Liver (tissue), 9 donors: ENCODE measurements around the gene HRH4. TPM values are rescaled to one million over a fixed set of nuclear protein-coding genes. Genes with fewer than 3 reads are reported as not detected.

ENCODE experiments used
- DNase-seq: peaks from one replicate; pipeline ENCODE4 v3.0.0-alpha.2; 2017; ENCODE audit warnings: low spot score
- H3K27ac ChIP-seq, 2 donors: one replicate each; pipeline ENCODE4 v1.7.0; 2013; ENCODE audit warnings: inconsistent platforms in 2 of 2, low read length in 2 of 2, control low read depth in 1 of 2, low read depth in 1 of 2, mild to moderate bottlenecking in 1 of 2
- H3K27me3 ChIP-seq, 4 donors: one replicate each; pipeline versions ENCODE4 v1.6.1 to v1.7.0; 2013; ENCODE audit warnings: low read length in 3 of 4, inconsistent platforms in 1 of 4, mild to moderate bottlenecking in 1 of 4, moderate library complexity in 1 of 4; ENCODE audit not compliant: control insufficient read depth in 4 of 4, insufficient read depth in 4 of 4
- H3K36me3 ChIP-seq, 4 donors: one replicate each; pipeline versions ENCODE4 v1.6.1 to v1.7.0; 2013; ENCODE audit warnings: low read length in 3 of 4, mild to moderate bottlenecking in 3 of 4, low read depth in 1 of 4, moderate library complexity in 1 of 4; ENCODE audit not compliant: control insufficient read depth in 4 of 4, insufficient read depth in 3 of 4
- H3K4me1 ChIP-seq, 4 donors: one replicate each; pipeline versions ENCODE4 v1.6.1 to v1.7.0; 2013; ENCODE audit warnings: low read length in 3 of 4, mild to moderate bottlenecking in 3 of 4, moderate library complexity in 1 of 4; ENCODE audit not compliant: control insufficient read depth in 4 of 4, insufficient read depth in 4 of 4
- H3K4me3 ChIP-seq, 3 donors: one replicate each; pipeline versions ENCODE4 v1.6.1 to v1.7.0; 2013; ENCODE audit warnings: low read length in 3 of 3, control low read depth in 1 of 3, low read depth in 1 of 3, mild to moderate bottlenecking in 1 of 3
- H3K9ac ChIP-seq, 2 donors: one replicate each; pipeline ENCODE4 v1.7.0; 2013; ENCODE audit warnings: low read length in 2 of 2, mild to moderate bottlenecking in 2 of 2, moderate library complexity in 2 of 2, control low read depth in 1 of 2, low read depth in 1 of 2
- H3K9me3 ChIP-seq, 4 donors: one replicate each; pipeline versions ENCODE4 v1.6.1 to v1.7.0; 2013; ENCODE audit warnings: low read length in 3 of 4; ENCODE audit not compliant: control insufficient read depth in 4 of 4
- EGR1 ChIP-seq, 2 donors: IDR thresholded peaks; 2 replicates each; pipeline ENCODE4 v1.6.1; 2016 to 2018; ENCODE audit warnings: antibody characterized with exemption in 2 of 2, low read depth in 2 of 2
- FOXA2 ChIP-seq: IDR thresholded peaks from 2 replicates; pipeline ENCODE4 v1.6.1; 2016; ENCODE audit warnings: antibody characterized with exemption
- GABPA ChIP-seq, 2 donors: IDR thresholded peaks in 1 of 2; conservative IDR thresholded peaks in 1 of 2; 2 replicates each; pipeline ENCODE4 v1.6.1; 2016; ENCODE audit warnings: antibody characterized with exemption in 2 of 2, mild to moderate bottlenecking in 1 of 2, moderate library complexity in 1 of 2
- HNF4A ChIP-seq, 2 donors: conservative IDR thresholded peaks; 2 replicates each; pipeline ENCODE4 v1.6.1; 2016; ENCODE audit warnings: antibody characterized with exemption in 2 of 2, mild to moderate bottlenecking in 2 of 2
- HNF4G ChIP-seq: IDR thresholded peaks from 2 replicates; pipeline ENCODE4 v1.6.1; 2016; ENCODE audit warnings: antibody characterized with exemption
- JUND ChIP-seq, 2 donors: IDR thresholded peaks; 2 replicates each; pipeline ENCODE4 v1.6.1; 2016; ENCODE audit warnings: antibody characterized with exemption in 2 of 2
- NR2F2 ChIP-seq: IDR thresholded peaks from 2 replicates; pipeline ENCODE4 v1.6.1; 2016; ENCODE audit warnings: antibody characterized with exemption
- RAD21 ChIP-seq, 2 donors: IDR thresholded peaks; 2 replicates each; pipeline ENCODE4 v1.6.1; 2016; ENCODE audit warnings: antibody characterized with exemption in 2 of 2, mild to moderate bottlenecking in 2 of 2
- SP1 ChIP-seq: IDR thresholded peaks from 2 replicates; pipeline ENCODE4 v1.6.1; 2018; ENCODE audit warnings: antibody characterized with exemption, mild to moderate bottlenecking
- TAF1 ChIP-seq: conservative IDR thresholded peaks from 2 replicates; pipeline ENCODE4 v1.6.1; 2016; ENCODE audit warnings: antibody characterized with exemption, mild to moderate bottlenecking
- YY1 ChIP-seq: IDR thresholded peaks from 2 replicates; pipeline ENCODE4 v1.6.1; 2016; ENCODE audit warnings: antibody characterized with exemption, mild to moderate bottlenecking
- WGBS: extraction: QIAGEN DNeasy Blood & Tissue Kit; methylation state at CpG from one replicate; pipeline ENCODE4 v1.1.7; 2013; 5-methylcytosine and 5-hydroxymethylcytosine counted together
- polyA plus RNA-seq, 2 donors: library from polyadenylated mRNA; stranded (reverse) in 1 of 2; unstranded in 1 of 2; fragments of 200-250 nt in 1 of 2; fragments of >200 nt in 1 of 2; fragmentation: Nextera tagmentation in 1 of 2; extraction: Ambion mirVana in 1 of 2; gene quantifications; one replicate each; pipeline versions ENCODE4 v1.2.1 to v1.2.3, GENCODE V29; 2013 to 2015
- total RNA-seq, 2 donors: library from RNA; depleted of rRNA; stranded (reverse); fragments of >200 nt; gene quantifications; one replicate each; pipeline ENCODE4 v1.2.3, GENCODE V29; 2014
- TF ChIP-seq, protein P1 (sequence below): IDR thresholded peaks from 2 replicates; pipeline ENCODE4 v1.6.1; 2016; ENCODE audit warnings: antibody characterized with exemption
- TF ChIP-seq, protein P2 (sequence below): IDR thresholded peaks from 2 replicates; pipeline ENCODE4 v1.6.1; 2016; ENCODE audit warnings: antibody characterized with exemption
- TF ChIP-seq, protein P3 (sequence below): fragments of 150-350 bp; IDR thresholded peaks from 2 replicates; pipeline ENCODE4 v1.5.1; 2017; ENCODE audit warnings: improper control_type of control experiment, low read depth, low read length; ENCODE audit not compliant: missing input control
- TF ChIP-seq, protein P4 (sequence below): IDR thresholded peaks from 2 replicates; pipeline ENCODE4 v1.6.1; 2016; ENCODE audit warnings: antibody characterized with exemption, mild to moderate bottlenecking
- TF ChIP-seq, protein P5 (sequence below): IDR thresholded peaks from 2 replicates; pipeline ENCODE4 v1.6.1; 2016; ENCODE audit warnings: antibody characterized with exemption
- donor health status: healthy.
- donor health status: healthy.
- donor health status: healthy.
- donor health status: healthy.
- donor health status: healthy.

The HRH4 gene
- total and polyA plus RNA-seq, 4 donors, result 0.02 to 0.19 (median 0.17) TPM; not detected in 1

DNA sequence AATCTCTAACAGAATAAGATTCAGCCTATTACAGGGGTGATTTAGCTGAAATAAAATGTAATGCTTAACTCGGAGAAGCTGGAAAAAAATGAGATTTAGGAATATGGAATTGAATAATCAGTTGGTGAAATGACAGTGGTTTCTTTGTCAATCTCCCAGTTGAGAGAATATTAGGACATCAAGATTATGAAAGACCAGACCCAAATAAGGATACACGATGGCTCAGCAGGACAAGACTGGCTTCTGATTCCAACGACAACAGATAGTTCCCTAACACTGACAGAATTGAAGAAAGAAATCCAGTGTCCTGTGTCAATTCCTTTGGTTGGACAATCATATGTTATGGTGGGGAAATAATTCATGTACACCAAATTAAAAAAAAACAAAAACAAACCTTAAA is 55.8 kb downstream of the HRH4 start:
- no peaks in the 10 kb centered on the region for H3K27me3 ChIP-seq
- 73% methylated on average over 3 of the region's 3 CpGs for WGBS
- TF ChIP-seq, protein P1, sequence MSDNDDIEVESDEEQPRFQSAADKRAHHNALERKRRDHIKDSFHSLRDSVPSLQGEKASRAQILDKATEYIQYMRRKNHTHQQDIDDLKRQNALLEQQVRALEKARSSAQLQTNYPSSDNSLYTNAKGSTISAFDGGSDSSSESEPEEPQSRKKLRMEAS, result no peak
- TF ChIP-seq TAF1 (no peak), GABPA (IDR thresholded peaks at IDR 0.05 in 1 of 2, conservative IDR thresholded peaks at IDR 0.05 in 1 of 2) (no peak), RAD21 (IDR thresholded peaks at IDR 0.05) (no peak), JUND (IDR thresholded peaks at IDR 0.05) (no peak), SP1 (no peak), NR2F2 (no peak), YY1 (no peak), FOXA2 (no peak)
- TF ChIP-seq, protein P2, sequence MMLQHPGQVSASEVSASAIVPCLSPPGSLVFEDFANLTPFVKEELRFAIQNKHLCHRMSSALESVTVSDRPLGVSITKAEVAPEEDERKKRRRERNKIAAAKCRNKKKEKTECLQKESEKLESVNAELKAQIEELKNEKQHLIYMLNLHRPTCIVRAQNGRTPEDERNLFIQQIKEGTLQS, result no peak
- TF ChIP-seq, protein P3, sequence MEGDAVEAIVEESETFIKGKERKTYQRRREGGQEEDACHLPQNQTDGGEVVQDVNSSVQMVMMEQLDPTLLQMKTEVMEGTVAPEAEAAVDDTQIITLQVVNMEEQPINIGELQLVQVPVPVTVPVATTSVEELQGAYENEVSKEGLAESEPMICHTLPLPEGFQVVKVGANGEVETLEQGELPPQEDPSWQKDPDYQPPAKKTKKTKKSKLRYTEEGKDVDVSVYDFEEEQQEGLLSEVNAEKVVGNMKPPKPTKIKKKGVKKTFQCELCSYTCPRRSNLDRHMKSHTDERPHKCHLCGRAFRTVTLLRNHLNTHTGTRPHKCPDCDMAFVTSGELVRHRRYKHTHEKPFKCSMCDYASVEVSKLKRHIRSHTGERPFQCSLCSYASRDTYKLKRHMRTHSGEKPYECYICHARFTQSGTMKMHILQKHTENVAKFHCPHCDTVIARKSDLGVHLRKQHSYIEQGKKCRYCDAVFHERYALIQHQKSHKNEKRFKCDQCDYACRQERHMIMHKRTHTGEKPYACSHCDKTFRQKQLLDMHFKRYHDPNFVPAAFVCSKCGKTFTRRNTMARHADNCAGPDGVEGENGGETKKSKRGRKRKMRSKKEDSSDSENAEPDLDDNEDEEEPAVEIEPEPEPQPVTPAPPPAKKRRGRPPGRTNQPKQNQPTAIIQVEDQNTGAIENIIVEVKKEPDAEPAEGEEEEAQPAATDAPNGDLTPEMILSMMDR, result no peak
- H3K4me3 ChIP-seq, result no peak overlapping the region
- H3K9ac ChIP-seq, result no peak overlapping the region
- no peaks in the 10 kb centered on the region for H3K9me3 ChIP-seq
- H3K27ac ChIP-seq, result no peak overlapping the region
- no peak for DNase-seq
- H3K36me3 ChIP-seq, result no peaks in the 10 kb centered on the region
- H3K4me1 ChIP-seq, result no peaks in the 10 kb centered on the region

DNA sequence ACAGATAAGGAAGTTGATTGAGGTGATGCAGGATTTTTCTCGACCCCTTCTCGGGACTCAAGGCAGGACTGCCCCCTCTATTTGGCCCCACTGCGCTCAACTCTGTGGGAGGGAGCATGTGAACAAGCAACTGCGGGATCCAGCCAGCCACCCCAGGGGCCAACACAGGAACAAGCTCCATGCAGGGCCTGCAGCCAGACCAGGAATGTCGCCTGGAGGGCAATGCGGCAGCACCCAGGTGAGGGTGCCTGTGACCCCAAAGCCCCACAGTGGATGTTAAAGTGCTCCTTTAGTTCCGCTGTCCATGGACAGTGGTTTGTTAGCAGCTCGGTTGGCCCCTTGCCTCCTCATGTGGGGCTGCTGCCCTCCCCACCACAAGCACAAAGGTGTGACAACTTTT is 57.1 kb downstream of the HRH4 start:
- H3K27ac ChIP-seq, result no peak overlapping the region
- no peak for DNase-seq
- 94% methylated on average over 8 of the region's 8 CpGs for WGBS
- no peaks in the 10 kb centered on the region for H3K27me3 ChIP-seq
- no peaks in the 10 kb centered on the region for H3K4me1 ChIP-seq
- no peaks in the 10 kb centered on the region for H3K36me3 ChIP-seq
- H3K9me3 ChIP-seq, result no peaks in the 10 kb centered on the region
- H3K9ac ChIP-seq, result no peak overlapping the region
- no peak for TF ChIP-seq EGR1 (IDR thresholded peaks at IDR 0.05; ENCODE audit: low read depth in 2 of 2)
- no peak for TF ChIP-seq NR2F2
- TF ChIP-seq, protein P1, result no peak
- TF ChIP-seq, protein P2, result no peak
- no peak for TF ChIP-seq TAF1
- TF ChIP-seq SP1, result no peak
- no peak for TF ChIP-seq JUND (IDR thresholded peaks at IDR 0.05)
- no peak overlapping the region for H3K4me3 ChIP-seq

DNA sequence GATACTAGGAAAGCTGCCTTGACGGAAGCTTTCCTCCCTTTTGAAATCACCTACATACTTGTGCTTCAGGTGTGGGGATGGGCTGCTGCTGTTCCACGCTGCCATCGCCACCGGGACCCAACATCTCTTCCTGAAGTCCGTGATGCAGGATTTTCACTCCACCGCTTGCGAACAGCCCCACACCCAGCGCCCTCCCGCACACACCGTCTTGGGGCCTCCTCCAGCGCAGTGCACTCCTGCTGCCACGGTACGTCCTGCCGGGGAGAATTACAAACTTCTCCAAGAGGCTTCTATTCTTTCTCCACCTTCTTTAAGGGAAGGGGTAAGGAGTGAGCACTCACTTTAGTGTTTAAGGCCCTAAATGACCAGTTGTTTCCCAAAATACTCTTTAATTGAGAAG is 58.2 kb downstream of the HRH4 start:
- no peaks in the 10 kb centered on the region for H3K9me3 ChIP-seq
- no peak overlapping the region for H3K9ac ChIP-seq
- H3K4me3 ChIP-seq, result no peak overlapping the region
- WGBS, result 89% methylated on average over 14 of the region's 14 CpGs
- H3K36me3 ChIP-seq, result no peaks in the 10 kb centered on the region
- H3K27me3 ChIP-seq, result no peaks in the 10 kb centered on the region
- no peak overlapping the region for H3K27ac ChIP-seq
- no peak for DNase-seq
- H3K4me1 ChIP-seq, result no peaks in the 10 kb centered on the region
- TF ChIP-seq, protein P3, result no peak
- TF ChIP-seq, protein P4, sequence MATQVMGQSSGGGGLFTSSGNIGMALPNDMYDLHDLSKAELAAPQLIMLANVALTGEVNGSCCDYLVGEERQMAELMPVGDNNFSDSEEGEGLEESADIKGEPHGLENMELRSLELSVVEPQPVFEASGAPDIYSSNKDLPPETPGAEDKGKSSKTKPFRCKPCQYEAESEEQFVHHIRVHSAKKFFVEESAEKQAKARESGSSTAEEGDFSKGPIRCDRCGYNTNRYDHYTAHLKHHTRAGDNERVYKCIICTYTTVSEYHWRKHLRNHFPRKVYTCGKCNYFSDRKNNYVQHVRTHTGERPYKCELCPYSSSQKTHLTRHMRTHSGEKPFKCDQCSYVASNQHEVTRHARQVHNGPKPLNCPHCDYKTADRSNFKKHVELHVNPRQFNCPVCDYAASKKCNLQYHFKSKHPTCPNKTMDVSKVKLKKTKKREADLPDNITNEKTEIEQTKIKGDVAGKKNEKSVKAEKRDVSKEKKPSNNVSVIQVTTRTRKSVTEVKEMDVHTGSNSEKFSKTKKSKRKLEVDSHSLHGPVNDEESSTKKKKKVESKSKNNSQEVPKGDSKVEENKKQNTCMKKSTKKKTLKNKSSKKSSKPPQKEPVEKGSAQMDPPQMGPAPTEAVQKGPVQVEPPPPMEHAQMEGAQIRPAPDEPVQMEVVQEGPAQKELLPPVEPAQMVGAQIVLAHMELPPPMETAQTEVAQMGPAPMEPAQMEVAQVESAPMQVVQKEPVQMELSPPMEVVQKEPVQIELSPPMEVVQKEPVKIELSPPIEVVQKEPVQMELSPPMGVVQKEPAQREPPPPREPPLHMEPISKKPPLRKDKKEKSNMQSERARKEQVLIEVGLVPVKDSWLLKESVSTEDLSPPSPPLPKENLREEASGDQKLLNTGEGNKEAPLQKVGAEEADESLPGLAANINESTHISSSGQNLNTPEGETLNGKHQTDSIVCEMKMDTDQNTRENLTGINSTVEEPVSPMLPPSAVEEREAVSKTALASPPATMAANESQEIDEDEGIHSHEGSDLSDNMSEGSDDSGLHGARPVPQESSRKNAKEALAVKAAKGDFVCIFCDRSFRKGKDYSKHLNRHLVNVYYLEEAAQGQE, result no peak
- TF ChIP-seq HNF4A (conservative IDR thresholded peaks at IDR 0.05) (no peak), HNF4G (no peak), SP1 (no peak), RAD21 (IDR thresholded peaks at IDR 0.05) (no peak)
- TF ChIP-seq, protein P2, result no peak
- TF ChIP-seq, protein P5, sequence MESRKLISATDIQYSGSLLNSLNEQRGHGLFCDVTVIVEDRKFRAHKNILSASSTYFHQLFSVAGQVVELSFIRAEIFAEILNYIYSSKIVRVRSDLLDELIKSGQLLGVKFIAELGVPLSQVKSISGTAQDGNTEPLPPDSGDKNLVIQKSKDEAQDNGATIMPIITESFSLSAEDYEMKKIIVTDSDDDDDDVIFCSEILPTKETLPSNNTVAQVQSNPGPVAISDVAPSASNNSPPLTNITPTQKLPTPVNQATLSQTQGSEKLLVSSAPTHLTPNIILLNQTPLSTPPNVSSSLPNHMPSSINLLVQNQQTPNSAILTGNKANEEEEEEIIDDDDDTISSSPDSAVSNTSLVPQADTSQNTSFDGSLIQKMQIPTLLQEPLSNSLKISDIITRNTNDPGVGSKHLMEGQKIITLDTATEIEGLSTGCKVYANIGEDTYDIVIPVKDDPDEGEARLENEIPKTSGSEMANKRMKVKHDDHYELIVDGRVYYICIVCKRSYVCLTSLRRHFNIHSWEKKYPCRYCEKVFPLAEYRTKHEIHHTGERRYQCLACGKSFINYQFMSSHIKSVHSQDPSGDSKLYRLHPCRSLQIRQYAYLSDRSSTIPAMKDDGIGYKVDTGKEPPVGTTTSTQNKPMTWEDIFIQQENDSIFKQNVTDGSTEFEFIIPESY, result no peak
